ENCODE results near the gene PPP2R2C. TPM values are rescaled to one million over a fixed set of nuclear protein-coding genes. Genes with fewer than 3 reads are reported as not detected.

Gene PPP2R2C
- total RNA-seq, 1 donor from 2014 or later = 2.2 TPM

GRCh38 chr4:6516281-6516680 is 43.9 kb upstream of the PPP2R2C start:
- Histone ChIP-seq H3K27ac (no peak overlapping the region), H3K36me3 (no peaks in the 10 kb centered on the region), H3K9me3 (peaks cover 0 to 6% of the 10 kb centered on the region in 2 donors), H3K4me1 (no peaks in the 10 kb centered on the region), H3K27me3 (no peaks in the 10 kb centered on the region), H3K4me3 (no peak overlapping the region)
- intact Hi-C loops (cut with DNase I) = no loop called here
- DNase-seq (ENCODE audit: low spot score in 2 of 2) = no peak
- TF ChIP-seq CTCF (IDR thresholded peaks at IDR 0.05) = no peak

GRCh38 chr4:6513678-6514077 is 41.3 kb upstream of the PPP2R2C start:
- Histone ChIP-seq H3K27ac (no peak overlapping the region), H3K9me3 (peaks cover 0 to 4% of the 10 kb centered on the region in 2 donors), H3K27me3 (no peaks in the 10 kb centered on the region), H3K36me3 (no peaks in the 10 kb centered on the region), H3K4me1 (no peaks in the 10 kb centered on the region), H3K4me3 (no peak overlapping the region)
- intact Hi-C loops (cut with DNase I) = no loop called here
- no peak for TF ChIP-seq CTCF (IDR thresholded peaks at IDR 0.05)
- DNase-seq (ENCODE audit: low spot score in 2 of 2) = no peak

- Histone ChIP-seq H3K36me3 (no peaks in the 10 kb centered on the region), H3K4me3 (no peak overlapping the region), H3K9me3 (peaks cover 0 to 12% of the 10 kb centered on the region in 2 donors), H3K27ac (no peak overlapping the region), H3K27me3 (no peaks in the 10 kb centered on the region), H3K4me1 (no peaks in the 10 kb centered on the region)
- no peak for TF ChIP-seq CTCF (IDR thresholded peaks at IDR 0.05)
- intact Hi-C loops (cut with DNase I) = no loop called here
- peak in 1 of 2 donors; percentile 16 for DNase-seq (ENCODE audit: low spot score in 2 of 2)
Observed at GRCh38 chr4:6509587-6509986, 37.2 kb upstream of the PPP2R2C start.

GRCh38 chr4:6507345-6507744 is 34.9 kb upstream of the PPP2R2C start:
- Histone ChIP-seq H3K9me3 (peaks cover 3 to 8% of the 10 kb centered on the region in 2 donors), H3K27me3 (no peaks in the 10 kb centered on the region), H3K4me1 (no peaks in the 10 kb centered on the region), H3K27ac (no peak overlapping the region), H3K4me3 (no peak overlapping the region), H3K36me3 (no peaks in the 10 kb centered on the region)
- DNase-seq (ENCODE audit: low spot score in 2 of 2) = no peak
- intact Hi-C loops (cut with DNase I) = no loop called here
- no peak for TF ChIP-seq CTCF (IDR thresholded peaks at IDR 0.05)

GRCh38 chr4:6506616-6507140 is 34.3 kb upstream of the PPP2R2C start:
- TF ChIP-seq CTCF (IDR thresholded peaks at IDR 0.05) = no peak
- peak in 1 of 2 donors; percentile 34 for DNase-seq (ENCODE audit: low spot score in 2 of 2)
- H3K27ac ChIP-seq = no peak overlapping the region
- H3K27me3 ChIP-seq = no peaks in the 10 kb centered on the region
- H3K4me1 ChIP-seq = no peaks in the 10 kb centered on the region
- no peak overlapping the region for H3K4me3 ChIP-seq
- intact Hi-C loops (cut with DNase I) = no loop called here
- no peaks in the 10 kb centered on the region for H3K36me3 ChIP-seq
- H3K9me3 ChIP-seq = peaks cover 3 to 8% of the 10 kb centered on the region in 2 donors

Data from ascending aorta (tissue), 2 donors.